Gastroesophageal sphincter (tissue), 3 donors: ENCODE measurements around the gene RBM22.

Experiments used
- EP300 ChIP-seq: sonication (generic); formaldehyde crosslinking; IDR thresholded peaks from one replicate; pipeline ENCODE4 v1.6.1; 2017; ENCODE audit warnings: antibody characterized with exemption, mild to moderate bottlenecking
- POLR2A ChIP-seq, 2 donors: fragments of 450-650 bp; IDR thresholded peaks; one replicate each; pipeline ENCODE4 v1.6.1; 2017; ENCODE audit warnings: antibody characterized with exemption in 2 of 2, mild to moderate bottlenecking in 2 of 2, moderate library complexity in 1 of 2
- POLR2AphosphoS5 ChIP-seq: sonication (generic); formaldehyde crosslinking; IDR thresholded peaks from one replicate; pipeline ENCODE4 v1.6.1; 2017; ENCODE audit warnings: antibody characterized with exemption
- TF ChIP-seq, protein P1 (sequence below), 4 experiments: fragments of 200-600 bp in 2 of 4; fragments of 450-650 bp in 2 of 4; sonication (generic) in 1 of 4; IDR thresholded peaks; one replicate each; pipeline ENCODE4 v1.5.1; 2017 to 2019; ENCODE audit warnings: antibody characterized with exemption in 4 of 4, mild to moderate bottlenecking in 2 of 4, moderate library complexity in 2 of 4

DNA sequence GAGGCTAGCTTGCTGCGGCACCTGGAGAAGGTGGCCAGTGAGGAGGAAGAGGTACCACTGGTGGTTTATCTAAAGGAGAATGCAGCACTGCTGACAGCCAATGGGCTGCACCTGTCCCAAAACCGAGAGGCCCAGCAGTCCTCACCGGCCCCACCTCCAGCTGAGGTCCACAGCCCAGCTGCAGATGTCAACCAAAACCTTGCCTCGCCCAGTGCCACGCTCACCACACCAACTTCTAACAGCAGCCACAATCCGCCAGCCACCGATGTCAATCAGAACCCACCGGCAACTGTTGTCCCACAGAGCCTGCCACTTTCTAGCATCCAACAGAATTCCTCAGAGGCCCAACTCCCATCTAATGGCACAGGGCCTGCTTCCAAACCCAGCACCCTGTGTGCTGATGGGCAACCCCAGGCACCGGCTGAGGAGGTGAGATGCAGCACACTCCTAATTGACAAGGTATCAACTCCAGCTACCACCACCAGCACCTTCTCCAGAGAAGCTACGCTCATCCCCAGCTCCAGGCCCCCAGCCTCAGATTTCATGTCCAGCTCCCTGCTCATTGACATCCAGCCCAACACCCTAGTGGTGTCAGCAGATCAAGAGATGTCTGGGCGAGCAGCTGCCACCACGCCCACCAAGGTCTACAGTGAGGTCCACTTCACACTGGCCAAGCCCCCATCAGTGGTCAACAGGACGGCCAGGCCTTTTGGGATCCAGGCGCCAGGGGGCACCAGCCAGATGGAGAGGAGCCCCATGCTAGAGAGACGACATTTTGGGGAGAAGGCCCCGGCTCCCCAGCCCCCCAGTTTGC is 52.4 kb downstream of the RBM22 start:
- TF ChIP-seq, protein P1, sequence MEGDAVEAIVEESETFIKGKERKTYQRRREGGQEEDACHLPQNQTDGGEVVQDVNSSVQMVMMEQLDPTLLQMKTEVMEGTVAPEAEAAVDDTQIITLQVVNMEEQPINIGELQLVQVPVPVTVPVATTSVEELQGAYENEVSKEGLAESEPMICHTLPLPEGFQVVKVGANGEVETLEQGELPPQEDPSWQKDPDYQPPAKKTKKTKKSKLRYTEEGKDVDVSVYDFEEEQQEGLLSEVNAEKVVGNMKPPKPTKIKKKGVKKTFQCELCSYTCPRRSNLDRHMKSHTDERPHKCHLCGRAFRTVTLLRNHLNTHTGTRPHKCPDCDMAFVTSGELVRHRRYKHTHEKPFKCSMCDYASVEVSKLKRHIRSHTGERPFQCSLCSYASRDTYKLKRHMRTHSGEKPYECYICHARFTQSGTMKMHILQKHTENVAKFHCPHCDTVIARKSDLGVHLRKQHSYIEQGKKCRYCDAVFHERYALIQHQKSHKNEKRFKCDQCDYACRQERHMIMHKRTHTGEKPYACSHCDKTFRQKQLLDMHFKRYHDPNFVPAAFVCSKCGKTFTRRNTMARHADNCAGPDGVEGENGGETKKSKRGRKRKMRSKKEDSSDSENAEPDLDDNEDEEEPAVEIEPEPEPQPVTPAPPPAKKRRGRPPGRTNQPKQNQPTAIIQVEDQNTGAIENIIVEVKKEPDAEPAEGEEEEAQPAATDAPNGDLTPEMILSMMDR (IDR thresholded peaks at IDR 0.05) = no peak
- TF ChIP-seq POLR2AphosphoS5 (no peak), POLR2A (IDR thresholded peaks at IDR 0.05) (no peak), EP300 (no peak)
